ENCODE measurements around the gene ZNF91. TPM values are rescaled to one million over a fixed set of nuclear protein-coding genes. Genes with fewer than 3 reads are reported as not detected.
A peak's percentile ranks its signal among the peaks of the same experiment; 100 is the strongest.
"Not testable (repeated sequence)": the region's sequence is repeated elsewhere in the genome, so short reads cannot be mapped to it uniquely, and the experiment has no call there.

Gene ZNF91
- total RNA-seq, 2 donors from 2014 or later = 55.5 to 63.0 TPM

DNA sequence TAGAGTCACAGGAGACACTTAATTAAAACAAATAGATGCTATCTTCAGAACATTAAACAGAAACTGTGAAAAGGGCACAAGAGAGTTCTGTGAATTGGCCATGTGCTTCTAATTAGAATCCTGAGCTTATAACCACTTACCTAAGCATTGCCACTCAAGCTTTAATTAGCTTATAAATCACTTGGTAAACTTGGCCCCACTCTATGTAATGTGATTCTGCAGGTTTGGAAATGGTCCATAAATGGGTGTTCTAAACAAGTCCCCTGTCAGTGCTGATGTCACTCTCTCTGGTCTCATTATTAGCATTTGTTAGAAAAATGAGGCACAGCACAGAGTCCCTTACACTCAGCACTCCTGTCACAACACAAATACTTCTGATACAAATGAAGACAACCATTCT is 18.0 kb downstream of the ZNF91 start:
- no peak for DNase-seq (ENCODE audit: low spot score)
- H3K4me3 ChIP-seq = peak overlapping the region; percentile 11
- TF ChIP-seq, protein P1, sequence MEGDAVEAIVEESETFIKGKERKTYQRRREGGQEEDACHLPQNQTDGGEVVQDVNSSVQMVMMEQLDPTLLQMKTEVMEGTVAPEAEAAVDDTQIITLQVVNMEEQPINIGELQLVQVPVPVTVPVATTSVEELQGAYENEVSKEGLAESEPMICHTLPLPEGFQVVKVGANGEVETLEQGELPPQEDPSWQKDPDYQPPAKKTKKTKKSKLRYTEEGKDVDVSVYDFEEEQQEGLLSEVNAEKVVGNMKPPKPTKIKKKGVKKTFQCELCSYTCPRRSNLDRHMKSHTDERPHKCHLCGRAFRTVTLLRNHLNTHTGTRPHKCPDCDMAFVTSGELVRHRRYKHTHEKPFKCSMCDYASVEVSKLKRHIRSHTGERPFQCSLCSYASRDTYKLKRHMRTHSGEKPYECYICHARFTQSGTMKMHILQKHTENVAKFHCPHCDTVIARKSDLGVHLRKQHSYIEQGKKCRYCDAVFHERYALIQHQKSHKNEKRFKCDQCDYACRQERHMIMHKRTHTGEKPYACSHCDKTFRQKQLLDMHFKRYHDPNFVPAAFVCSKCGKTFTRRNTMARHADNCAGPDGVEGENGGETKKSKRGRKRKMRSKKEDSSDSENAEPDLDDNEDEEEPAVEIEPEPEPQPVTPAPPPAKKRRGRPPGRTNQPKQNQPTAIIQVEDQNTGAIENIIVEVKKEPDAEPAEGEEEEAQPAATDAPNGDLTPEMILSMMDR (IDR thresholded peaks at IDR 0.05) = no peak
- H3K36me3 ChIP-seq = peaks cover 39% of the 10 kb centered on the region
- H3K27ac ChIP-seq = no peak overlapping the region
- H3K4me1 ChIP-seq (ENCODE audit: control insufficient read depth in 1 of 2, low read depth in 2 of 2) = no peaks in the 10 kb centered on the region
- no peak for ATAC-seq (ENCODE audit: insufficient number of reproducible peaks, low FRiP score, low read depth)
- H3K9me3 ChIP-seq = peaks cover 56% of the 10 kb centered on the region
- H3K27me3 ChIP-seq (replicated peaks; ENCODE audit: insufficient read depth) = no peaks in the 10 kb centered on the region

DNA sequence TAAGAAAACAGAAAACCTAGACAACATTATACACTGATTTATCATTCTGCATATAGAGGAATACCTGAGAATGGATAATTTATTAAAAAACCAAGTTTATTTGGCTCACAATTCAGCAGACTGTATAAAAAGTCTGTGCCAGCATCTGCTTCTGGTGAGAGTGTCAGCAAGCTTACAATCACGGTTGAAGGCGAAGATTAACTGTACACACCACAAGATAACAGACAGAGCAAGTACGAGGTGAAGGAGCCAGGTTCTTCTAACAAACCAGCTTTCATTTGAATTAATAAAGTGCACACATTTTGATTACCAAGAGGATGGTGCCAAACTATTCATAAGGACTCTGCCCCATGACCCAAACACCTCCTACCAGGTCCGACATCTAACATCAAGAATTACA is 28.8 kb downstream of the ZNF91 start:
- H3K4me1 ChIP-seq (ENCODE audit: control insufficient read depth in 1 of 2, low read depth in 2 of 2) = no peaks in the 10 kb centered on the region
- H3K36me3 ChIP-seq = peaks cover 62% of the 10 kb centered on the region
- H3K9me3 ChIP-seq = peaks cover 82% of the 10 kb centered on the region
- no peak overlapping the region for H3K4me3 ChIP-seq
- H3K27me3 ChIP-seq (replicated peaks; ENCODE audit: insufficient read depth) = no peaks in the 10 kb centered on the region
- TF ChIP-seq, protein P1 (IDR thresholded peaks at IDR 0.05) = no peak
- no peak for ATAC-seq (ENCODE audit: insufficient number of reproducible peaks, low FRiP score, low read depth)
- DNase-seq (ENCODE audit: low spot score) = no peak
- H3K27ac ChIP-seq = no peak overlapping the region

DNA sequence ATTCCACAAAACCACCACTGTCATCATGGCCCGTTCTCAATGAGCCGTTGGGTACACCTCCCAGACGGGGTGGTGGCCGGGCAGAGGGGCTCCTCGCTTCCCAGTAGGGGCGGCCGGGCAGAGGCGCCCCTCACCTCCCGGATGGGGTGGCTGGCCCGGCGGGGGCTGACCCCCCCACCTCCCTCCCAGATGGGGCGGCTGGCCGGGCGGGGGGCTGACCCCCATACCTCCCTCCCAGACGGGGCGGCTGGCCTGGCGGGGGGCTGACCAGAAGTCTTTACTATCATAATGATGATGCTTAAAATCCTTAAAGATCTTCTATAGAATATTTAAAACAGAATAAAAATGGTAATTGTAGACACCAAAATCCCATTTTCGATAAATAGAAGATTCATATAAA is 29.2 kb downstream of the ZNF91 start:
- peaks cover 83% of the 10 kb centered on the region for H3K9me3 ChIP-seq
- not testable (repeated sequence) for H3K27me3 ChIP-seq (replicated peaks; ENCODE audit: insufficient read depth); ATAC-seq (ENCODE audit: insufficient number of reproducible peaks, low FRiP score, low read depth); H3K4me3 ChIP-seq; DNase-seq (ENCODE audit: low spot score); H3K27ac ChIP-seq; H3K4me1 ChIP-seq (ENCODE audit: control insufficient read depth in 1 of 2, low read depth in 2 of 2)
- peaks cover 59% of the 10 kb centered on the region for H3K36me3 ChIP-seq

DNA sequence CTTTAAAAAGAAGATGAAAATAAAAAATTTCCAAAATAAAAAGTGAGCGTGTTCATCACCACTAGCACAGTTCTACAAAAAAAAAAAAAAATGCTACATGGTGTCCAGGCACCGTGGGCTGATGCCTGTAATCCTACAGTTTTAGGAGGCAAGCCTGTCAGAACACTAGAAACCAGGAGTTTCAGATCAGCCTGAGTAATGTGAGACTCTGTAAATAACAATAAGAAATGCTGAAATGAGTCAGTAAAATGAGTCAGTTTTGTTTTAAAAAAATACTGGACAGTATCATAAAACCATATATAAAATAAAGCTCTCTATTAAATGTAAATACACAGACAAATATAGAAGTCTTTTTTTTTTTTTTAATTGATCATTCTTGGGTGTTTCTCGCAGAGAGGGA is 30.0 kb downstream of the ZNF91 start:
- no peak overlapping the region for H3K4me3 ChIP-seq
- H3K4me1 ChIP-seq (ENCODE audit: control insufficient read depth in 1 of 2, low read depth in 2 of 2) = no peaks in the 10 kb centered on the region
- ATAC-seq (ENCODE audit: insufficient number of reproducible peaks, low FRiP score, low read depth) = no peak
- H3K9me3 ChIP-seq = peaks cover 83% of the 10 kb centered on the region
- TF ChIP-seq, protein P1 (IDR thresholded peaks at IDR 0.05) = no peak
- no peak overlapping the region for H3K27ac ChIP-seq
- no peaks in the 10 kb centered on the region for H3K27me3 ChIP-seq (replicated peaks; ENCODE audit: insufficient read depth)
- no peak for DNase-seq (ENCODE audit: low spot score)
- peaks cover 51% of the 10 kb centered on the region for H3K36me3 ChIP-seq

DNA sequence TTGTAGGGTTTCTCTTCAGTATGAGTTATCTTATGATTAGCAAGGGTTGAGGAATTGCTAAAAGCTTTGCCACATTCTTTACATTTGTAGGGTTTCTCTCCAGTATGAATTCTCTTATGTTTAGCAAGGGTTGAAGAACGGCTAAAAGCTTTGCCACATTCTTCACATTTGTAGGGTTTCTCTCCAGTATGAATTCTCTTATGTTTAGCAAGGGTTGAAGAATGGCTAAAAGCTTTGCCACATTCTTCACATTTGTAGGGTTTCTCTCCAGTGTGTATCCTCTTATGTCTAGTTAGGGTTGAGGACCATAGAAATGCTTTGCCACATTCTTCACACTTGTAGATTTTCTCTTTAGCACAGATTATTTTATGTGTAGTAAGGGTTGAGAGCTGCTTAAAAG is 33.4 kb downstream of the ZNF91 start:
- H3K36me3 ChIP-seq = peaks cover 34% of the 10 kb centered on the region
- H3K4me3 ChIP-seq = peak overlapping the region; percentile 18
- H3K27ac ChIP-seq; H3K4me1 ChIP-seq (ENCODE audit: control insufficient read depth in 1 of 2, low read depth in 2 of 2); DNase-seq (ENCODE audit: low spot score); ATAC-seq (ENCODE audit: insufficient number of reproducible peaks, low FRiP score, low read depth); H3K27me3 ChIP-seq (replicated peaks; ENCODE audit: insufficient read depth): not testable (repeated sequence)
- H3K9me3 ChIP-seq = peaks cover 94% of the 10 kb centered on the region

DNA sequence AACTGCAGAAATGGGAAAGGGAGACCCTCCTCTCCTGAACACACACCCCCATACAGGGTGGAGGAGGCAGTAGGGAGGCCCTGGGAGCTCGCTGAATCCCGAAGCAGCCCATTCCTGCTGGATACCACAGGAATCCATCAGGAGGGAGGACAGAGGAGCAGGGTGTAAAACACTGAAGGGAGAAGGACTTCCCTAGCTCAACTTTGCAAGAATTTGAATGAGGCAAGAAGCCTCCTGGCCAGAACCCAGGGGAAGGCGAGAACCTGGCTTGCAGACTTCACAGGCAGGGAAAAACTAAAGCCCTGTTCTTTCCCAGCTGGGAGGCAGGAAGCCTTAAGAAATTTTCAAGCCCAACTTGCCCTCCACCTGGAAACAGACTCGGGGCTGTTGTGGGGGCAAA is 43.5 kb downstream of the ZNF91 start:
- H3K4me1 ChIP-seq (ENCODE audit: control insufficient read depth in 1 of 2, low read depth in 2 of 2) = no peaks in the 10 kb centered on the region
- H3K36me3 ChIP-seq = peaks cover 38% of the 10 kb centered on the region
- no peaks in the 10 kb centered on the region for H3K27me3 ChIP-seq (replicated peaks; ENCODE audit: insufficient read depth)
- peaks cover 99% of the 10 kb centered on the region for H3K9me3 ChIP-seq
- no peak overlapping the region for H3K27ac ChIP-seq
- TF ChIP-seq, protein P1 (IDR thresholded peaks at IDR 0.05) = no peak
- ATAC-seq (ENCODE audit: insufficient number of reproducible peaks, low FRiP score, low read depth) (no peak), DNase-seq (ENCODE audit: low spot score) (no peak)
- no peak overlapping the region for H3K4me3 ChIP-seq
